Adipocyte (in vitro differentiated cells): ENCODE results near the gene APBA2.

Experiments
- DNase-seq: peaks from one replicate; pipeline ENCODE4 v3.0.0-alpha.2; 2015; ENCODE audit warnings: low read depth
- H3K27me3 ChIP-seq: replicated peaks from 2 replicates; pipeline ENCODE4 v1.7.0; 2013; ENCODE audit warnings: mild to moderate bottlenecking, low read length, moderate library complexity; ENCODE audit not compliant: control insufficient read depth, insufficient read depth
- H3K36me3 ChIP-seq: 2 replicates; pipeline ENCODE4 v1.7.0; 2013; ENCODE audit warnings: low read length, mild to moderate bottlenecking, moderate library complexity; ENCODE audit not compliant: control insufficient read depth, insufficient read depth, severe bottlenecking
- H3K4me1 ChIP-seq: 2 replicates; pipeline ENCODE4 v1.7.0; 2013; ENCODE audit warnings: mild to moderate bottlenecking, low read length, moderate library complexity; ENCODE audit not compliant: control insufficient read depth, insufficient read depth
- H3K4me3 ChIP-seq: 2 replicates; pipeline ENCODE4 v1.7.0; 2013; ENCODE audit warnings: mild to moderate bottlenecking, low read length, moderate library complexity
- H3K9ac ChIP-seq: 2 replicates; pipeline ENCODE4 v1.7.0; 2013; ENCODE audit warnings: mild to moderate bottlenecking, low read length, moderate library complexity
- H3K9me3 ChIP-seq: 2 replicates; pipeline ENCODE4 v1.7.0; 2013; ENCODE audit warnings: mild to moderate bottlenecking, low read length, moderate library complexity; ENCODE audit not compliant: control insufficient read depth

APBA2 gene

DNA sequence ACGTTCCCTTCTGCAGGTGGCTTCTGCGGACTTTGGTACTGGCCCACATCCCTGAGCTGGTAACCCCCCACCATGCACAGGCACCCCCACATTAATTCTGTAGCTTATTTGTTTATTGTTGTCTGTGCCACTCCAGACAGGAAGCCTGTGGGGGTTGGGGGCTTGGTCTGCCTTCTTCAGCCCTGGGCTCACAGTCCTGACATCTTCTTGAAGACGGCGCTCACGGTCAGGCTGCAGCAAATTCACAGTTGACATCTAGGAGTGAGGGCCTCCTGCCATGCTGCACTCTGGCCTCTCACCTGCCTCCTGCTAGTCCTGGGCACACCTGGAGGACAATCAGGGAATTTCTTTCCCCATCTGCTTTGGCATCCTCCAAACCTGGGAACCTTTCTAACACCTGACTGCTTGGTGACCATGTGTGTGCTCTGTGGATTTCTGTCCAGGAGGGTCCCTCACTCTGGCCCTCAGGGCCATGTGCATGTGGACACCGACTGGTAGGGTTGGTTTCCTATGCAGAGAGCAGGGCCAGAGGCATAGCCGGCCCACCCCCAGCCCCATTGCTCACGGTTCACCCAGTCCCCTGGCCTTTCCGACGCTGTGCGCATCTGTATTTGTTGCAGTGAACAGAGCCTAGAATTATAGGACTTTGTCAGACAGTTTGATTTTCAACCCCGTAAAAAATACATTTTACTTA is 68.8 kb downstream of the APBA2 start:
- Histone ChIP-seq H3K4me1 (no peaks in the 10 kb centered on the region), H3K9ac (no peak overlapping the region), H3K9me3 (no peaks in the 10 kb centered on the region), H3K27me3 (peaks cover 7% of the 10 kb centered on the region), H3K36me3 (no peaks in the 10 kb centered on the region), H3K4me3 (no peak overlapping the region)
- no peak for DNase-seq

DNA sequence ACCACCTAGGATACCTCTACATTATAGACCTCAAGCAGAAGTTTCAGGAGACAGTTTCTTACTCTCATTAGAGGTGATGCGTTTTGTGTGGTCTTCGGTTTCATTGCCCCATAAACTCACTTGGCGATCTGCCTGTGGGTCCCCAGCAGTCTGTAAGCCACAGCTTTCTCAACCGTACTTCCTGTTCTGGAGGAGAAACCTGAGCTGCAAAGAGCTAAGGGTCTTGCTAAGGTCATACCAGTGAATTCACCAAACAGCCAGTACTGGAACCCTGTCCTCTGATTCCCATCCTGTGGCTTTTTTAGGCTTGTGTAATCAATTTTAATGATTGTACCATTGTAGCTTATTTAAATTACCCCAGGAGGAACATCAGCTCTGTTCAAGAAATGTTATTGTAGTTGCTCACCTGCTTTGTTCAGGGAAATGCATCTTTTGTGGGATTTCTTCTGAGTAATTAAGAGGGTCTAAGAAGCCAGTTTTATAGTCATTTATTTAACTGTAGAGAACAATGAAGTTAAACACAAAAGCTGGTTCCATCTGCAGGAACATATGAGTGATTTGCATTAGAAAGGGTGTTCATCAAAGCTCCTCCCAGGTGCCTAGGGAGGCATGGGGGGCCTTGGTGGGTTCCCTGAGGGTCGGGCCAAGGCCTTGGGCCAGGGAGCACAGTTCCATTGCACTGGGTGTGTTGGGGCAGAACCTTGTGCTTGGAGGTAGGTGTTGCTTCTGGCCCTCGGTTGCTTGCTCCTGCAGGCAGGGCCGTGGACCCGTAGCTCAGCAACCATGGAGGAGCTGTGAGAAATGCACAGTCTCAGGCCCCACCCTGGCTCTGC is 69.6 kb downstream of the APBA2 start:
- DNase-seq = no peak
- no peak overlapping the region for H3K9ac ChIP-seq
- H3K9me3 ChIP-seq = no peaks in the 10 kb centered on the region
- H3K4me3 ChIP-seq = no peak overlapping the region
- H3K36me3 ChIP-seq = no peaks in the 10 kb centered on the region
- H3K27me3 ChIP-seq = peaks cover 5% of the 10 kb centered on the region
- no peaks in the 10 kb centered on the region for H3K4me1 ChIP-seq

DNA sequence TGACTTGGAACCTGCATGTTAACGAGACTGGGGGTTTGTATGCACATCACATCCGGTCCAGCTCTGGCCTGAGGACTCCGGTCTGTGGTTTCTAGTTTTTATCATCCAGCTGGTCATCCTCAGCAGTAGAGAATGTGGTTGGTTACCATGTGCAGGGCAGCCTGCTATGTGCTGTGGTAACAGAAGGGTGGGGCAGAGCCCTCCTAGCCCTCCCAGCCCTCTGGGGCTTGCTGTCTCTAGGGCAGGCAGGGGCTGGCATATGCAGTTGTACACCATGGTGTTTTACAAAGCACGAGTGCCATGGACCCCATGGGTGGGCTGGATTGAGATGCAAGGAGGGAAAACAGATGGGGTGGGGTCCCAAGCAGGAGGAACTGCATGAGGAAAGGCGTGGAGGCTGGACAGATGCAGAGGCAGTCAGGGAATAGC is 70.2 kb downstream of the APBA2 start:
- Histone ChIP-seq H3K4me3 (no peak overlapping the region), H3K27me3 (peaks cover 5% of the 10 kb centered on the region), H3K9ac (no peak overlapping the region), H3K36me3 (no peaks in the 10 kb centered on the region), H3K9me3 (no peaks in the 10 kb centered on the region), H3K4me1 (no peaks in the 10 kb centered on the region)
- peak; percentile 20 for DNase-seq

DNA sequence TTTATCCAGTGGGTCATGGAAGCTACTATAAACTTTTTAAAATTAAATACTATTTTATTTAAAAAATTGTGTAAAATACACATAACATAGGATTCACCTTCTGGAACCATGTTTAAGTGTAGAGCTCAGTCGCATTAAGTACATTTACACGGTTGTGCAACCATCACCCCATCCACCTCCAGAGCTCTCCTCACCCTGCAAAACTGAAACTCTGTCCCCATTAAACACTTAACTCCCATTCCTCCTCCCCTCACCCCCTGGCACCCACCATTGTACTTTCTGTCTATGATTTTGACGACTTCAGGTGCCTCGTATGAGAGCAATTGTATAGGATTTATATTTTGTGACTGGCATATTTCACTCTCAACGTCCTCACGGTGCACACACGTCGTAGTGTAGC is 70.7 kb downstream of the APBA2 start:
- Histone ChIP-seq H3K36me3 (no peaks in the 10 kb centered on the region), H3K27me3 (peaks cover 5% of the 10 kb centered on the region), H3K9me3 (no peaks in the 10 kb centered on the region), H3K4me3 (no peak overlapping the region), H3K4me1 (no peaks in the 10 kb centered on the region), H3K9ac (no peak overlapping the region)
- DNase-seq = no peak

DNA sequence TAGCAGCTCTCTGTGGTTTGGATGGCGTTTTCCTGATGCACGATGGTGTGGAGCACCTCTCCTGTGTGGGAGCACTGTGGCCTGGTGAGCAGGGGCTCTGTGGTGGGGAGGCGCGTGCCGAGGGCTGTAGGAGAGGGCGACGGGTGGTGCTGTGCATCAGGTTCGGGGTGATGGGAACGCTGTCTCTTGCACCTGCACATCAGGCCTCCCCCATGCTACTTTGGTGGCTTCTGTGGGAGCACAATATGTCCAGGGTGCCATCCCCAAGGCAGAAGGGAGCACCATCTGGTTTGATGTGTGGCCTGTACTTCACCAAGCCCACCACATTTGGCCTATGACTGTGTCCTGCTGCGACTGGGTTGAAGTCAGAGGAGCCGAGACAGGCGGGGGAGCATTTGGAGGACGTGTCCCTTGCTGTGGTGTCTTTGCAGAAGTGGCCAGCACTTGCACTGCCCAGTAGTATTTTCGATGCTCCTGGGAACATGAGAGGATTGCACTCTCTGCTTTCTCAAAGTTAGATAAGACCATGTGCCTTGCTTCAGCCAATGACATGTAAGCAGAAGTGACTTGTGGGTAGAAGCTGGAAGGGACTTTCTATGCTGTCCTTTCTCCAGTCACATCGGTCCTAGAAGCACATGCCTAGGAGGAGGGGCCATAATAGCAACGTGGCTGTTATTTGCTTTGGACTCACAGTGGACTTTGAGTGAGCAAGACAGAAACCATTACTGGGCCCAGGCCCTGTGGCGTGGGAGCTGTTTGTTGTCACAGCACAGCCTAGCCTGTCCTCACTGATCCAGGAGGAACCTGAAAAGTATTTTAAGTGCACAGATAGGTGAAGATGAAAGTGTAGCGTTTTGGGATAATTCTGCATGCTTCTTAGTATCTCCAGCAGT is 72.1 kb downstream of the APBA2 start:
- Histone ChIP-seq H3K4me1 (no peaks in the 10 kb centered on the region), H3K27me3 (peaks cover 5% of the 10 kb centered on the region), H3K9ac (no peak overlapping the region), H3K4me3 (no peak overlapping the region), H3K9me3 (no peaks in the 10 kb centered on the region), H3K36me3 (no peaks in the 10 kb centered on the region)
- DNase-seq = no peak

DNA sequence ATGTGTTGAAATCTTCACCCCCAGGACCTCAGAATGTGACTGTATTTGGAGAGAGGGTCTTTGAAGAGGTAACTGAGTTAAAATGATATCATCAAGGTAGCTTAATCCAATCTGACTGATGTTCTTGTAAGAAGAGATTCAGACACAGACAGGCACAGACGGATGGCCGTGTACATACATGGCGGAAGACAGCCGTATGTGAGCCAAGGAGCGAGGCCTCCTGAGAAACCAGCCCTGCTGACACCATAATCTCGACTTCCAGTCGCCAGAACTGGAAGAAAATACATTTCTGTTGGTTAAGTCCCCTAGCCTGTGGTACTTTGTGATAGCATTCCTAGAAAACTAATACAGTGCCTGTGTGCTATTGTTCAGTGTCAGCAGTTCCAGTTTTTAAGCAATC is 73.6 kb downstream of the APBA2 start:
- DNase-seq = no peak
- Histone ChIP-seq H3K4me3 (no peak overlapping the region), H3K9ac (no peak overlapping the region)

DNA sequence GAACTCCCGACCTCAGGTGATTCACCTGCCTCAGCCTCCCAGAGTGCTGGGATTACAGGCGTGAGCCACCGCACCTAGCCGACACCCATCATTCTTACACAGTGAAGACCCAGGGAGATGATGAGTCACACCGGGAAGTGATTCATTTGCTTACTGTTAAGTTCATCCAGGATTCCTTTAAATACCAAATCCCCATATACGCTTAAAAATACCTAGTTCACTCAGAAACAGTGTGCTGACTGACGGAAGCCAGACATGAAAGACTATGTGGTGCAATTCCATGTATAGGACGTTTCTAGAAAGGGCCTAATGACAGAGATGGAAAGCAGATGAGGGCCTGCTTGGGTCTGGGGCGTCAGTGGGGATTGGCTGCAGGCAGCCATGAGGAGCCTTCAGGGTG is 75.2 kb downstream of the APBA2 start:
- DNase-seq = peak; percentile 19
- Histone ChIP-seq H3K4me3 (no peak overlapping the region), H3K9ac (no peak overlapping the region), H3K27me3 (no peaks in the 10 kb centered on the region), H3K4me1 (no peaks in the 10 kb centered on the region), H3K9me3 (no peaks in the 10 kb centered on the region), H3K36me3 (no peaks in the 10 kb centered on the region)

More for the DNA sequence above, 73.6 kb downstream of the APBA2 start:
- no peaks in the 10 kb centered on the region for H3K9me3 ChIP-seq
- no peaks in the 10 kb centered on the region for H3K27me3 ChIP-seq
- H3K36me3 ChIP-seq = no peaks in the 10 kb centered on the region
- H3K4me1 ChIP-seq = no peaks in the 10 kb centered on the region

DNA sequence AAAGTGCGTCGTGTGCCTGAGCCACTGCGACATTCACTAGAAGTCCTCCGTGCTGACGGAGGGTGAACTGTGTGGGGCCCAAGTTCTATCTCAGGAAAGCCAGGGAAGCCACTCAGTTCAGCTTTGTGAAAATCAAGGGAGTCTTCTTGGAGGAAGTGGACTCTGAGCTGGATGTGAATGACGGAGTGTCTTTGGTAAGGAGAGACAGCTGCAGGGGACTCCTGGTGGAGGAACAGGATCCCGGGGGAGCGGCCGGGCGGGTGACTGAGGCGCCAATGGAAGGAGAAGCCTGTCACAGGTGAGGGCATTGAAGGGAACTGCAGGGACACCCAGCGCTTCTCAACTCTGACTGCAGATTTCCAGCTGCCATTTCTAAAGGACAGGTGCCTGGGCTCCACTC is 75.6 kb downstream of the APBA2 start:
- H3K4me1 ChIP-seq = no peaks in the 10 kb centered on the region
- no peak overlapping the region for H3K9ac ChIP-seq
- H3K9me3 ChIP-seq = no peaks in the 10 kb centered on the region
- H3K4me3 ChIP-seq = no peak overlapping the region
- no peak for DNase-seq
- H3K36me3 ChIP-seq = no peaks in the 10 kb centered on the region
- no peaks in the 10 kb centered on the region for H3K27me3 ChIP-seq

DNA sequence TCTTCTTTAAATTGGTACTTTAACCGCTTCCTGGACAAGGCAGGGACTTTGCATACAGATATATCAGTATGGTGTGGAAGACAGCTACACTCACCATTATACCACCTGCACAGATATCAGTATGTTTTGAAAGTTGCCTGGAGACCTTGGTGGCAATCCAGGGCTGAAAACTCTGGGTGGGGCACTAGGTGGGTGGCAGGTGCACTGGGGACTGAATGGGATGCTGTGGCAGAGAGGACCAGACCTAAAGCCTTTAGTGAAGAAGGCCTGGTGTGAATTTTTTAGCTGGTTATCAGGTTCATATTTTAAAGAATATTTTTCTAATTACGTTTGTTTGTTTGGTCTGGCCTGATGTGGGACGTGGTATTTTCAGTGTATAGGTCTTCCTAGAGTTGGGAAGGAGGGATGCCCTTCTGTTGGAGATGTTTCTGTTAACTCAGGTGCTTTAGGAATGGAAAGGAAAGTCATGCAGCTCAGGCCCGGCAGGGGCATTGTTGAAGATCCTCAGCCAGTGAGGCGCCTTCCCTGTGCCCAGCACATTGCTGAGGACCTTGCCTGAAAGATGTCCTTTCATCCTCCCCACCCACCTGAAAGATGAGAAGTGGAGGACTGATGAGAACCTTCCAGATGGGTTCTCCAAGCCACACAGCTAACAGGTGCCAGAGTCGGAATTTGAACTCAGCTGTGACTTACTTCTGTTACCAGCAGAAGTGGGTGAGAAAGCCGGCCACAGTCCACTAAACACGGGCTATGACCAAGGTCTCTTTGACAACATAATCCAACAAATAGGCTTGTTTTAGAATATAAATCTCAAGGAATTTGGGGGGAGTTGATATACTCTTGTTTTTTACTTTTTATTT is 77.3 kb downstream of the APBA2 start:
- Histone ChIP-seq H3K4me3 (no peak overlapping the region), H3K36me3 (no peaks in the 10 kb centered on the region), H3K9ac (no peak overlapping the region), H3K9me3 (no peaks in the 10 kb centered on the region), H3K27me3 (no peaks in the 10 kb centered on the region), H3K4me1 (no peaks in the 10 kb centered on the region)
- DNase-seq = no peak

DNA sequence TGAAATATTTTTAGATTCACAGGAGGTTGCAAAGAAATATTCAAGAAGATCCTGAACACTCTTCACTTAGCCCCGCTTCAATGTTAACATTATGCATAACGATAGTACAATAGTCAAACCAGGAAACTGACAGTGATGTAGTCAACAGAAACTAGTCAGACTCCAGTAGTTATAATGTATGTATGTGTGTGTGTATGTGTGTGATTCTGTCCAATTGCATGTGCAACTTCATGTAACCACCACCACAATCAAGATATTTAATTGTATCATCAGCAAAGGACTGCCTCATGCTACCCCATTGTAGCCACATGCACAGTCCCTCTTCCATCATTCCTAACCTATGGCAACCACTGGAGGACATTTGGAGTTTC is 77.9 kb downstream of the APBA2 start:
- DNase-seq = no peak
- Histone ChIP-seq H3K4me1 (no peaks in the 10 kb centered on the region), H3K9ac (no peak overlapping the region), H3K4me3 (no peak overlapping the region), H3K36me3 (no peaks in the 10 kb centered on the region), H3K27me3 (no peaks in the 10 kb centered on the region), H3K9me3 (no peaks in the 10 kb centered on the region)
